Measurements from ENCODE around the gene FAM118B. TPM values are rescaled to one million over a fixed set of nuclear protein-coding genes. Genes with fewer than 3 reads are reported as not detected.

Gene FAM118B
- total and polyA plus RNA-seq, 2 of the 4 experiments (the other 2 are of a cell fraction), result 20.0 to 27.2 TPM

DNA sequence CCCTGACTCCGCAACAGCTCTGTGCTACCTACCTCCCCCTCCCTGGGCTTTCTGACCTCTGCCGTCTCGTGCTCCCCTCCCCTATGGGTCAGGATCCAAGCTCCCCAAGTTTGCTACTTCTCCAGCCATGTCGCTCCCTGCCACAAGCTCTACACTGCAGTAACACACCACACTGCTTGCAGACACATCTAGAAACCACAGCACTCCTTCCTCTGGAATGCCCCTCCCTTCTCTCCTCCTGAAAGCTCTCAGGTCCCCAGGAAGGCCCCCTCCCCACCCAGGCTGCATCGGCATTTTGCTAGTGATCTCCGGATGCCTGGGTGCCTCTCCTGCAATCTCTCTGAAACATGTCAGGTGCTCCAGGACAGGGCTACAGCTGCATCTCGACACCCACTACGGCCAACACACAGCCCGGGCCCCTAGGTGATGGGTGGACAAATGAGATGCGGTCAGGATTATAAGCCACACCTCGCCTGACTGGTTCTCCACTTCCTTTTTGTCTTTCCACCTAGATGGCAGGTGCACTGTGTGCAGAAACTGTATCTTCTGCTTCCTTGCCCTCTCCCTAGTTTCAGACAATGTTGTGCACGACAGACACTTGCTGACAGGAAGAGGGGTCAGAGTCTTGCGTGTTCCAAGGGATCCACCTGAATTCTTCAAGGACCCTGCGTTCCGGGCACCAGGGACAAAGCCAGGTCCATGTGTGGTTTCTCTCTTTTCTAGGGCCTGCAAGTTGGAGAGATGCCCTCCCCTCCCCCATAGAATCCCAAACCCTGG lies 23.1 kb upstream of the FAM118B start:
- Histone ChIP-seq H3K14ac (replicated peaks; ENCODE audit: low read depth, low read length) (no peak overlapping the region), H3K4ac (ENCODE audit: low read depth, low read length) (no peak overlapping the region), H4K5ac (ENCODE audit: low read depth, low read length) (no peak overlapping the region), H2AK5ac (ENCODE audit: low read depth, low read length) (no peak overlapping the region), H3K79me1 (ENCODE audit: low read depth in 1 of 2, low read length in 2 of 2) (no peaks in the 10 kb centered on the region), H3K56ac (ENCODE audit: extremely low read depth, insufficient read depth, low read length) (no peak overlapping the region), H3K36me3 (ENCODE audit: control insufficient read depth, insufficient read depth, low read length) (peaks cover 7% of the 10 kb centered on the region), H2BK15ac (ENCODE audit: low read depth, low read length) (no peak overlapping the region), H3K9me3 (ENCODE audit: control insufficient read depth, insufficient read depth, low read length) (no peaks in the 10 kb centered on the region), H3K9me1 (ENCODE audit: insufficient read depth, low read length) (no peaks in the 10 kb centered on the region), H3K4me1 (ENCODE audit: control insufficient read depth, insufficient read depth, low read length) (no peaks in the 10 kb centered on the region), H4K91ac (ENCODE audit: insufficient read depth, low read depth, low read length) (no peak overlapping the region), H4K8ac (ENCODE audit: low read depth in 2 of 2, low read length in 2 of 2) (no peak overlapping the region), H3K18ac (ENCODE audit: low read depth, low read length) (no peak overlapping the region), H2BK20ac (ENCODE audit: low read depth, low read length) (no peak overlapping the region), H3K27ac (ENCODE audit: insufficient read depth, low read length) (no peak overlapping the region), H3K4me2 (ENCODE audit: low read depth, low read length) (no peak overlapping the region), H3K4me3 (ENCODE audit: insufficient read depth, low read depth, low read length) (no peak overlapping the region), H2AFZ (replicated peaks; ENCODE audit: low read length, poor library complexity) (no peak overlapping the region), H3K27me3 (ENCODE audit: control insufficient read depth, insufficient read depth, low read length) (no peaks in the 10 kb centered on the region), H2BK120ac (ENCODE audit: low read depth, low read length) (no peak overlapping the region), H2AK9ac (replicated peaks; ENCODE audit: low read depth, low read length, poor library complexity) (no peak overlapping the region), H4K20me1 (ENCODE audit: insufficient read depth, low read length) (no peaks in the 10 kb centered on the region), H2BK5ac (ENCODE audit: low read depth, low read length, poor library complexity, severe bottlenecking) (no peak overlapping the region), H3K23ac (ENCODE audit: low read depth, low read length) (no peak overlapping the region), H3K9ac (ENCODE audit: low read depth, low read length) (no peak overlapping the region)
- no peak for ATAC-seq (ENCODE audit: low read depth)
- ChIA-PET CTCF (no interaction called here), POLR2A (ENCODE audit: unreplicated experiment) (no interaction called here)
- dilution Hi-C loops (cut with HindIII; ENCODE audit: low sequenced_read_pairs, unreplicated experiment) (no loop called here), intact Hi-C loops (cut with micrococcal nuclease) (no loop called here), in situ Hi-C loops (cut with MboI; ENCODE audit: low sequenced_read_pairs) (no loop called here)
- TF ChIP-seq RAD21 (IDR thresholded peaks at IDR 0.05; ENCODE audit: low read length), result no peak
- TF ChIP-seq FOS (IDR thresholded peaks at IDR 0.05; ENCODE audit: low read depth, low read length), result no peak
- no peak for TF ChIP-seq CEBPB (IDR thresholded peaks at IDR 0.05; ENCODE audit: low read depth, low read length)
- TF ChIP-seq MAZ (IDR thresholded peaks at IDR 0.05; ENCODE audit: borderline replicate concordance, low read depth, low read length), result no peak
- no peak for TF ChIP-seq MAFK (IDR thresholded peaks at IDR 0.05; ENCODE audit: low read depth, low read length)
- TF ChIP-seq NFE2L2 (IDR thresholded peaks at IDR 0.05; ENCODE audit: low read depth, low read length), result no peak
- TF ChIP-seq, protein P1, sequence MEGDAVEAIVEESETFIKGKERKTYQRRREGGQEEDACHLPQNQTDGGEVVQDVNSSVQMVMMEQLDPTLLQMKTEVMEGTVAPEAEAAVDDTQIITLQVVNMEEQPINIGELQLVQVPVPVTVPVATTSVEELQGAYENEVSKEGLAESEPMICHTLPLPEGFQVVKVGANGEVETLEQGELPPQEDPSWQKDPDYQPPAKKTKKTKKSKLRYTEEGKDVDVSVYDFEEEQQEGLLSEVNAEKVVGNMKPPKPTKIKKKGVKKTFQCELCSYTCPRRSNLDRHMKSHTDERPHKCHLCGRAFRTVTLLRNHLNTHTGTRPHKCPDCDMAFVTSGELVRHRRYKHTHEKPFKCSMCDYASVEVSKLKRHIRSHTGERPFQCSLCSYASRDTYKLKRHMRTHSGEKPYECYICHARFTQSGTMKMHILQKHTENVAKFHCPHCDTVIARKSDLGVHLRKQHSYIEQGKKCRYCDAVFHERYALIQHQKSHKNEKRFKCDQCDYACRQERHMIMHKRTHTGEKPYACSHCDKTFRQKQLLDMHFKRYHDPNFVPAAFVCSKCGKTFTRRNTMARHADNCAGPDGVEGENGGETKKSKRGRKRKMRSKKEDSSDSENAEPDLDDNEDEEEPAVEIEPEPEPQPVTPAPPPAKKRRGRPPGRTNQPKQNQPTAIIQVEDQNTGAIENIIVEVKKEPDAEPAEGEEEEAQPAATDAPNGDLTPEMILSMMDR (conservative IDR thresholded peaks at IDR 0.05; ENCODE audit: low read depth, low read length), result no peak
- DNase-seq, result no peak
- BruUV-seq (replicated peaks), result no TSS peak
- 96% methylated on average over 4 of the region's 15 CpGs; no CpG with 5 or more reads in 1 of the 2 experiments for WGBS, 2 experiments (ENCODE audit: extremely low coverage in 2 of 2, insufficient read length in 1 of 2)
